Activated CD4-positive, alpha-beta T cell treated with anti-CD3 and anti-CD28 coated beads, Interleukin-2, amount 50 U/mL, for 24 hours (primary cell): Measurements from ENCODE around the gene ORMDL3.

Source experiments
- DNase-seq, 2 donors: peaks; one replicate each; pipeline ENCODE4 v3.0.0-alpha.2; 2020; ENCODE audit warnings: low read depth in 1 of 2, low spot score in 1 of 2

The ORMDL3 gene

GRCh38 chr17:39927101-39927928 lies at the start of gene ORMDL3, which contains the start of gene LRRC3C:
Gene ORMDL3, minus strand, starts transcription at chr17:39927601. Its CDS starts 3,398 bp downstream, at chr17:39924203.
Gene LRRC3C, plus strand, starts transcription at chr17:39927732. Its CDS starts 13,792 bp downstream, at chr17:39941524.
- peak; percentile 86 to 88 for DNase-seq

GRCh38 chr17:39975801-39976200 lies 48.4 kb upstream of the ORMDL3 start:
- DNase-seq, result no peak

- no peak for DNase-seq
Observed at GRCh38 chr17:39974433-39974832, 47.0 kb upstream of the ORMDL3 start.

- DNase-seq, result no peak
Observed at GRCh38 chr17:39973496-39973895, 46.1 kb upstream of the ORMDL3 start.

GRCh38 chr17:39972271-39972670 lies 44.9 kb upstream of the ORMDL3 start:
- DNase-seq, result no peak

GRCh38 chr17:39971076-39971603 lies 43.7 kb upstream of the ORMDL3 start:
- DNase-seq, result no peak

- no peak for DNase-seq
Observed at GRCh38 chr17:39970157-39970692, 42.8 kb upstream of the ORMDL3 start.

GRCh38 chr17:39969375-39969774 lies 42.0 kb upstream of the ORMDL3 start:
- DNase-seq, result no peak

GRCh38 chr17:39968761-39969160 lies 41.4 kb upstream of the ORMDL3 start:
- DNase-seq, result no peak

- DNase-seq, result no peak
Observed at GRCh38 chr17:39966771-39967170, 39.4 kb upstream of the ORMDL3 start.

GRCh38 chr17:39965017-39965699 lies 37.8 kb upstream of the ORMDL3 start:
- DNase-seq, result no peak

- DNase-seq, result no peak
Observed at GRCh38 chr17:39963829-39964228, 36.4 kb upstream of the ORMDL3 start.

GRCh38 chr17:39962642-39963220 lies 35.3 kb upstream of the ORMDL3 start, which contains the start of gene GSDMA:
Gene GSDMA, plus strand, starts transcription at chr17:39963004. Its CDS starts 2,684 bp downstream, at chr17:39965688.
- DNase-seq, result no peak

- DNase-seq, result no peak
Observed at GRCh38 chr17:39960524-39961041, 33.2 kb upstream of the ORMDL3 start.

GRCh38 chr17:39955726-39956225 lies 28.4 kb upstream of the ORMDL3 start:
- DNase-seq, result no peak

GRCh38 chr17:39954876-39955275 lies 27.5 kb upstream of the ORMDL3 start:
- DNase-seq, result no peak

GRCh38 chr17:39953471-39953888 lies 26.1 kb upstream of the ORMDL3 start:
- no peak for DNase-seq

- DNase-seq, result peak; percentile 80
Observed at GRCh38 chr17:39952680-39953470, 25.5 kb upstream of the ORMDL3 start.

- DNase-seq, result no peak
Observed at GRCh38 chr17:39951924-39952679, 24.7 kb upstream of the ORMDL3 start.
